Panc1 (cell line): ENCODE measurements around the gene TAGLN2. TPM values are rescaled to one million over a fixed set of nuclear protein-coding genes. Genes with fewer than 3 reads are reported as not detected.

ENCODE experiments used
- ATAC-seq: fragments of 200-7000 bp; cut with Tn5 transposase; 2 replicates; pipeline ENCODE4 v1.9.1; 2020; ENCODE audit warnings: mild to moderate bottlenecking, moderate library complexity
- BruUV-seq: library from RNA; stranded (reverse); fragments of 400-500 nt; replicated peaks from 2 replicates; lab custom pipeline; 2021; lab: Mats Ljungman, UMichigan
- CTCF ChIA-PET: fragments of 300-600 bp; sonication (Branson Sonifier 250); formaldehyde crosslinking; loops from one replicate; lab custom pipeline; 2022; ENCODE audit warnings: antibody characterized with exemption; lab: Charles Lee
- POLR2A ChIA-PET: fragments of 300-600 bp; sonication (Branson Sonifier 250); formaldehyde crosslinking; loops from one replicate; lab custom pipeline; 2022; ENCODE audit warnings: antibody characterized with exemption; lab: Charles Lee
- DNase-seq: peaks from one replicate; pipeline ENCODE4 v3.0.0-alpha.2; 2010; ENCODE audit warnings: low read depth, low spot score
- H3K27ac ChIP-seq: 2 replicates; pipeline ENCODE4 v1.5.1; 2011; ENCODE audit warnings: mild to moderate bottlenecking, low read length, inconsistent platforms
- H3K27me3 ChIP-seq: fragments of 200-500 bp; sonication (Bioruptor generic); 2 replicates; pipeline ENCODE4 v1.6.0; 2014; ENCODE audit warnings: low read length, inconsistent platforms; ENCODE audit not compliant: control insufficient read depth, insufficient read depth
- H3K36me3 ChIP-seq: fragments of 200-500 bp; sonication (Bioruptor generic); 2 replicates; pipeline ENCODE4 v1.5.1; 2014; ENCODE audit warnings: inconsistent platforms, mild to moderate bottlenecking, low read length, moderate library complexity; ENCODE audit not compliant: control insufficient read depth, insufficient read depth
- H3K4me1 ChIP-seq: 2 replicates; pipeline ENCODE4 v1.5.1; 2011; ENCODE audit warnings: inconsistent platforms, mild to moderate bottlenecking, low read length, moderate library complexity; ENCODE audit not compliant: control insufficient read depth, insufficient read depth
- H3K4me3 ChIP-seq, 2 experiments: 2 replicates each; pipeline ENCODE4 v1.5.1; 2011 to 2012; ENCODE audit warnings: low read depth in 2 of 2, low read length in 2 of 2, mild to moderate bottlenecking in 2 of 2, inconsistent platforms in 1 of 2, moderate library complexity in 1 of 2
- H3K9me3 ChIP-seq: fragments of 200-500 bp; sonication (Bioruptor generic); 2 replicates; pipeline ENCODE4 v1.5.1; 2014; ENCODE audit warnings: low read depth, mild to moderate bottlenecking, inconsistent platforms, low read length, moderate library complexity; ENCODE audit not compliant: control insufficient read depth, insufficient read depth
- CTCF ChIP-seq: fragments of 450-650 bp; IDR thresholded peaks from 2 replicates; pipeline ENCODE4 v1.5.1; 2017; ENCODE audit warnings: mild to moderate bottlenecking
- POLR2AphosphoS5 ChIP-seq: IDR thresholded peaks from 2 replicates; pipeline ENCODE4 v1.6.1; 2012; ENCODE audit warnings: mild to moderate bottlenecking, low read depth, low read length, moderate library complexity
- REST ChIP-seq, 2 experiments: IDR thresholded peaks; 2 replicates each; pipeline ENCODE4 v1.6.1; 2011 to 2012; ENCODE audit warnings: low read depth in 2 of 2, control low read depth in 1 of 2, low read length in 1 of 2, mild to moderate bottlenecking in 1 of 2, moderate library complexity in 1 of 2; ENCODE audit not compliant: insufficient read depth in 1 of 2
- SIN3A ChIP-seq: IDR thresholded peaks from 2 replicates; pipeline ENCODE4 v1.6.1; 2012; ENCODE audit warnings: low read depth, mild to moderate bottlenecking, low read length, moderate library complexity, borderline replicate concordance; ENCODE audit not compliant: insufficient read depth
- TCF7L2 ChIP-seq: IDR thresholded peaks from 2 replicates; pipeline ENCODE4 v1.6.1; 2011; ENCODE audit warnings: mild to moderate bottlenecking, low read depth, low read length, inconsistent platforms
- in situ Hi-C: cut with HindIII; loops from 2 replicates; pipeline ENCODE4 v1.10.0; 2016; ENCODE audit warnings: low sequenced_read_pairs, low pct_unique_long_range_greater_than_20kb
- intact Hi-C: fragments of 100-400 bp; cut with micrococcal nuclease; formaldehyde crosslinking; loops from one replicate; pipeline ENCODE4 v1.10.0; 2022; ENCODE audit not compliant: unreplicated experiment
- total RNA-seq: library from RNA; stranded (reverse); gene quantifications from one replicate; pipeline ENCODE4 v1.2.1, GENCODE V29; 2021; ENCODE audit not compliant: unreplicated experiment

The TAGLN2 gene
- total RNA-seq, 1 experiment from 2014 or later = 474 TPM

- no peaks in the 10 kb centered on the region for H3K27me3 ChIP-seq
- ATAC-seq = no peak
- CTCF ChIA-PET = interaction anchor here (2.5 kb wide), 1 partner anchor 91 kb away, joined by 13 read pairs; no protein-coding TSS in a partner anchor
- TF ChIP-seq TCF7L2 = no peak
- no peak for TF ChIP-seq POLR2AphosphoS5
- no peak for TF ChIP-seq SIN3A
- TF ChIP-seq REST (IDR thresholded peaks at IDR 0.05; ENCODE audit: insufficient read depth in 1 of 2, low read depth in 2 of 2, low read length in 1 of 2) = no peak
- TF ChIP-seq CTCF = no peak
- H3K36me3 ChIP-seq = no peaks in the 10 kb centered on the region
- no peak for DNase-seq
- POLR2A ChIA-PET = no interaction called here
- no peaks in the 10 kb centered on the region for H3K4me1 ChIP-seq
- no peaks in the 10 kb centered on the region for H3K9me3 ChIP-seq
- in situ Hi-C loops = no loop called here
- no peak overlapping the region for H3K4me3 ChIP-seq
- H3K27ac ChIP-seq = no peak overlapping the region
- intact Hi-C loops = no loop called here
- BruUV-seq = no TSS peak
These were observed 36.1 kb downstream of the TAGLN2 start for GRCh38 chr1:159889202-159889601.

GRCh38 chr1:159884296-159884695 lies 41.0 kb downstream of the TAGLN2 start:
- no TSS peak for BruUV-seq
- in situ Hi-C loops (no loop called here), intact Hi-C loops (no loop called here)
- ChIA-PET CTCF (no interaction called here), POLR2A (no interaction called here)
- Histone ChIP-seq H3K9me3 (no peaks in the 10 kb centered on the region), H3K27me3 (no peaks in the 10 kb centered on the region), H3K27ac (no peak overlapping the region), H3K4me3 (no peak overlapping the region), H3K4me1 (no peaks in the 10 kb centered on the region), H3K36me3 (no peaks in the 10 kb centered on the region)
- no peak for TF ChIP-seq TCF7L2
- DNase-seq = no peak
- no peak for ATAC-seq

GRCh38 chr1:159883134-159883533 lies 42.2 kb downstream of the TAGLN2 start:
- POLR2A ChIA-PET = interaction anchor here (0.5 kb wide), 1 partner anchor 143 kb away, joined by 3 read pairs; no protein-coding TSS in a partner anchor
- TF ChIP-seq POLR2AphosphoS5 (no peak), TCF7L2 (no peak), CTCF (no peak), REST (IDR thresholded peaks at IDR 0.05; ENCODE audit: insufficient read depth in 1 of 2, low read depth in 2 of 2, low read length in 1 of 2) (no peak), SIN3A (no peak)
- CTCF ChIA-PET = no interaction called here
- H3K4me1 ChIP-seq = no peaks in the 10 kb centered on the region
- in situ Hi-C loops (no loop called here), intact Hi-C loops (no loop called here)
- H3K36me3 ChIP-seq = no peaks in the 10 kb centered on the region
- H3K9me3 ChIP-seq = no peaks in the 10 kb centered on the region
- H3K4me3 ChIP-seq = no peak overlapping the region
- ATAC-seq (no peak), DNase-seq (no peak)
- no peaks in the 10 kb centered on the region for H3K27me3 ChIP-seq
- H3K27ac ChIP-seq = no peak overlapping the region
- no TSS peak for BruUV-seq
